ENCODE data around the gene KCNH1.

DNA sequence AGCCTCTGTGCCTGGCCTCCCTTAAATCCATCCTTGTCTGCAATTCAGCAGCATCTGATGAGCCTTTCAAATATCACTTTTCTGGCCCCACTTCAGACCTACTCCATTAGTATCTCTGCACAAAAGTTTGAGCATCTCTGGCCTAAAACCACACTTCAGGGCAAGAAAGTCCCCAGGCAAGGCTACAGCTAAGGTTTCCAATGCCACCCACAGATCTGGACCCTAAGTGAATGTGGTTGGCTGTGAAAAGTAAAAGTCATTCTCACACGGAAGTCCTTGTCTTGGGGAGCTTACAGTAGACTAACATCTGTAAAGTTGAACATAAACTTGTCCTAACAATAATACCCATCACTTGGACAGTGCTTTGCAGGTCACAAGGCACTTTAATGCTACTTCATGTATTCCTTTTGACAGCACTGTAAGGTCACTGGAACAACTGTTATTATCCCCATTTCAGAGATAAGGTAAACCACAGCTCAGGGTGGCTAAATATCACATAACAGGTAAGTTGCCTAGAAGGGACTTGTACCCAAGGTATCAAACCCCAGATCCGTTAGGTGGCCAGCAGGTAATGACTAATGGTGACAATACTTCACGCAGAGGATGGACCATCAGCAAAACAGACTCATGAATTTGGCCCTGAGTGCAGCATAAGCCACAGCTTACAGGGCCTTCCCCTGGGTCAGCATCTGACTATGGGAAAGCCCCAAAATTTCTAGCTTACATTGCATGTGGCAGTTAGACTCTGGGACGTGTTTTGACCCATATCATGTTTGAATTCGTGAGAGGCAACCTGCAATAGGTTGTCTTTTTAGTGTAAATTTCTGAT, 449.3 kb downstream of the KCNH1 start:
- TF ChIP-seq GATA2 (IDR thresholded peaks at IDR 0.05; ENCODE audit: low read depth, low read length) = no peak
- TF ChIP-seq GATA3 (IDR thresholded peaks at IDR 0.05; ENCODE audit: low read depth, low read length) = no peak
